HG03571 (cell line): ENCODE data around the gene SRRM1.
"Not testable (repeated sequence)": the region's sequence is repeated elsewhere in the genome, so short reads cannot be mapped to it uniquely, and the experiment has no call there.

Experiments used
- ATAC-seq: cut with Tn5 transposase; IDR thresholded peaks from one replicate; pipeline ENCODE4 v1.9.1; 2021; ENCODE audit not compliant: unreplicated experiment

The SRRM1 gene

DNA sequence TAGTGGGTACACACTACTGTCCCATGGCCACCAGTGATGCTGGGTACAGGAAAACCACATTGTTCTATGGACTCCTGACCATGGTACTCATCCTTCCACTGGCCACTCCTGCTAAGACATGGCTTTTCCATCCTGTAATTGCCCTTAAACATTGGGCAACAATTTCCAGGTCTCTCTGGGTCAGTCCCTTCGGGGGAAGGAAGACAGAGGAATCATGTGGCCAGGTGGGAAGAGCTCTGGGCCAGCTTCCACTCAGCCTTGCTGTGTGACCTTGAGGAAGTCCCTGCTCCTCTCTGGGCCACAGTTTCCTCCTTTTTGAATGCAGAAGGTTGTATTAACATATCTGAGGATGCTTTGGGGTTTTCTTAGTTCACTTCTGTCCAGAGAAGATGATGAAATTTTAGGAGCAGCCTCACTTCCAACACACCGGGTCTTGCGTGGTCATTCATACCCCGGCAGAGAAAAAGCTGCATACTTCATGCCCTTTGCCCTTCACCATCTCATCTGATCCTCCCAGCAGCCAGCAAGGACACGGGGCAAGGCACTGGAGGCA is 50.8 kb downstream of the SRRM1 start:
- no peak for ATAC-seq

DNA sequence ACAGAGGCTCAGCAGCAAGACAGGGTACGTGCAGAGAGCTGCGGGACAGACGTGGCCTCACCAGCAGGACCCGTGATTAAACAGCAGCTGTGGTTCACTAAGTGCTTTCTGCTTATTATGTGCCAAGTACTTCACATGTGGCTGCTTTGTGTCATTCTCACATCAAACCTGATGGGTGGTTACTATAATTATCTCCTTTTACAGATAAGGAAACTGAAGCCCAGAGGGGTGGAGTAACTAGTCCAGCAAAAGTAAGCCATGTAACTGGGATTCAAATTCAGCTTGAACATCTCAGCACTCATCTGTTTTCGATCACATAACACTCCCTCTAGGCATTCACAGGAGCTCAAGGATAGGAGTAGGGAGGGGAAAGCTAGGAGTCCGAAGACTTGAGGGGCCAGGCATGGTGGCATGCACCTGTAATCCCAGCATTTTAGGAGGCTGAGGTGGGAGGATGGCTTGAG is 51.3 kb downstream of the SRRM1 start:
- no peak for ATAC-seq

GRCh38 chr1:24695202-24695974 is 52.3 kb downstream of the SRRM1 start:
- ATAC-seq, result no peak

GRCh38 chr1:24696041-24696755 is 53.1 kb downstream of the SRRM1 start:
- no peak for ATAC-seq

GRCh38 chr1:24696756-24697330 is 53.7 kb downstream of the SRRM1 start:
- no peak for ATAC-seq

DNA sequence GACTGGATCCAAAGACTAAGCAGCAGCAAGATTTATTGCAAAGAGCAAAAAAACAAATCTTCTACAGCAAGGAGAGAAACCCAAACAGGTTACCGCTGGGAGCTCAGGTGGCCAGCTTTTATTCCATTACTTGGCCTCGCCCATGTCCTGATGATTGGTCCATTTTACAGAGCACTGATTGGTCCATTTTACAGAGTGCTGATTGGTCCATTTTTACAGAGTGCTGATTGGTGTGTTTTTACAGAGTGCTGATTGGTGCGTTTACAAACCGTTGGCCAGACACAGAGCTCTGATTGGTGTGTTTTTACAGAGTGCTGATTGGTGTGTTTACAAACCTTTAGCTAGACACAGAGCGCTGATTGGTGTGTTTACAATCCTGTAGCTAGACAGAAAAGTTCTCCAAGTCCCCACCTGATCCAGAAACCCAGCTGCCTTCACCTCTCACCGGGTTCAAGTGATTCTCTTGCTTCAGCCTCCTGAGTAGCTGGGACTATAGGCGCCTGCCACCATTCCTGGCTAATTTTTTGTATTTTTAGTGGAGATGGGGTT is 54.4 kb downstream of the SRRM1 start:
- not testable (repeated sequence) for ATAC-seq

DNA sequence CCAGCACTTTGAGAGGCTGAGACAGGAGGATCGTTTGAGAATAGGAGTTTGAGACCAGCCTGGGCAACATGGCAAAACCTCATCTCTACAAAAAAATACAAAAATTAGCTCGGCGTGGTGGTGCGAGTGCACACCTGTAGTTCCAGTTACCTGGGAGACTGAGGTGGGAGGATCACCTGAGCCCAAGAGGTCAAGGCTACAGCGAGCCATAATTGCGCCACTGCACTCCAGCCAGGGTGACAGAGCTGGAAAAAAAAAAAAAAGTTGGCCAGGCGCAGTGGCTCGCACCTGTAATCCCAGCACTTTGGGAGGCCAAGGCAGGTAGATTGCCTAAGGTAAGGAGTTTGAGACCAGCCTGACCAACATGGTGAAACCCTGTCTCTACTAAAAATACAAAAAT is 55.2 kb downstream of the SRRM1 start:
- ATAC-seq, result not testable (repeated sequence)

DNA sequence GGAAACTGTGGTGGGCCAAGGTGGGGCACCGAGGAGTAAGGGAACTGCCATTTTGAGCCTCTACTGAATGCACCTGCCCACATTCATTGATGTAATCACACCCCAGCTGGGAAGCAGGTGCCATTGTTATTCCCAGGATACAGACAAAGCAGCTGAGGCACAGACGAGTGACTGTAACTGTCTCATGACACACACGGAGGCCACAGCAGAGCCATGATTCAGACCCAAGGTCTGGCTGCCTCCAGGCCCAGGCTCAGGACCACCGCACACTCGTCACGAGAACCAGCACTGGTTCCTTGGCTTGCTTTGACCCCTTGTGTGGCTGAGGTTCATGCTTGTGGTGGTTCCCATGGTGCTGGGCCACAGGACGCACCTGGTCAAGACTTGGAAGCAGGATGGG is 56.5 kb downstream of the SRRM1 start:
- no peak for ATAC-seq

- ATAC-seq, result no peak
These were observed 59.6 kb downstream of the SRRM1 start for GRCh38 chr1:24702511-24703293.

- ATAC-seq, result no peak
These were observed 61.5 kb downstream of the SRRM1 start for GRCh38 chr1:24704411-24705259.

DNA sequence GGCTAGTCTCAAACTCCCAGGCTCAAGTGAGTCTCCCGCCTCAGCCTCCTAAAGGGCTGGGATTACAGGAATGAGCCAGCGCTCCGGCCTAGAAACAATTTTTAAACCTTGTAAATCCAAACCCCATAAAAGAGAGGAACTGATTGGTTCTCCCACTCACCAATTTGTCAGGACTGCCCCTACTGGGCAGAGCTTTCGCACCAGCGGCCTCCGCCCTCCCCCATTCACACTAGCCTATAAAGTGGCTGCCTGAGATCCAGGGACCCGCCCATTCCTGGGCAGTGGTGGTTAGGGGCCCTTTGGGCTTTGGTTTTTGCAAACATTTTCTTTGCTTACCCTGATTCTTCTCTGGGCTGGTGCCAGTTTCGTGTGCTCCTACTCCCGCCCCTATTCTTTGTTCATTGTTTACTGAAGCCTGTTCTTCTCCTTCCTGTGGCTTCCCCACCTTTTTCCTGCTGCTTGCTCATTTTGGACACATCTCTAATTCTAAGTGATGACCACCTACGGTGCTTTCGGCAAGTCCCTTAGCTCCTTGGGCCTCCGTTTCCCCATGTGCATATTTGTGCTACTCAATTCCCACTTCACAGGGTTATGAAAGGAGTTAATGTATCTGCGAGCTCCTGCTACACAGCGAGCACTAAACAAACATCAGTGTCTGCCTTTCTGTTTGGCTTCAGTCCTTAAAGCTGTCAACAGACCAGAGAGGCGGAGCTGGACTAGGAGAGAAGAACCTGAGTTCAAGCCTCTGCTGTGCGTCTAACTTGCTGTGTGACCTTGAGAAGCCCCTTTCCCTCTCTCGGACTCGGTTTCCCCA is 62.4 kb downstream of the SRRM1 start:
- peak; percentile 55 for ATAC-seq

GRCh38 chr1:24706074-24706389 is 62.9 kb downstream of the SRRM1 start:
- not testable (repeated sequence) for ATAC-seq

DNA sequence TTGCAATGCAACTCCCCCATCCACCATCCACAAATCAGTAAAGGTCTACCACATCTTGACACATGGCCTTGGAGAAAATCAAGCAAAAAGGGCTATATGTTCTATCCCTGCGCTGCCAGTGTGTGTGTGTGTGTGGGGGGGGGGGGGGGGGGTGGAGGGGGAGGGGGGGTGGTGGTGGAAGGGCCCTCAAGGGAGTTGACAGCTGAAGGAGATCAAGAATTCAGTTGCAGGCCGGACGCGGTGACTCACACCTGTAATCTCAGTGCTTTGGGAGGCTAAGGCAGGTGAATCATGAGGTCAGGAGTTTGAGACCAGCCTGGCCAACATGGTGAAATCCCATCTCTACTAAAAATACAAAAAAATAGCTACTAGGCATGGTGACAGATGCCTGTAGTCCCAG is 64.6 kb downstream of the SRRM1 start:
- ATAC-seq, result no peak

- ATAC-seq, result no peak
These were observed 65.8 kb downstream of the SRRM1 start for GRCh38 chr1:24708938-24709337.

GRCh38 chr1:24709791-24710441 is 66.8 kb downstream of the SRRM1 start:
- no peak for ATAC-seq

DNA sequence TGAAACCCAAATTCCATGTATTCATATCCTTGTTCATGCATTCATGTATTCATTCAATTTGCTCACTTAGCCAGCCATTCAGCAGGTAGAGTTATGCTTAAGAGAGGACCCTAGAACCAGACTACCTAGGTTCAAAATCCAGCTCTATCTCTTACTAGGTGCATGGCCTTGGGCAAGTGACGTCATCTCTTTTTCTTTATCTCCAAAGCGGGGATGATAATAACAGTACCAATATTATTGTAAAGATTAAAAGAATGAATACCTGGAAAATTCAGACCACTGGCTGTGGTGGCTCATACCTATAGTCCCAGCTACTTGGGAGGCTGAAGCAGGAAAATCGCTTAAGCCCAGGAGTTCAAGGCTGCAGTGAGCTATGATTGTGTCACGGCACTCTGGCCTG is 68.2 kb downstream of the SRRM1 start:
- ATAC-seq, result no peak

GRCh38 chr1:24713176-24713575 is 70.1 kb downstream of the SRRM1 start:
- no peak for ATAC-seq

DNA sequence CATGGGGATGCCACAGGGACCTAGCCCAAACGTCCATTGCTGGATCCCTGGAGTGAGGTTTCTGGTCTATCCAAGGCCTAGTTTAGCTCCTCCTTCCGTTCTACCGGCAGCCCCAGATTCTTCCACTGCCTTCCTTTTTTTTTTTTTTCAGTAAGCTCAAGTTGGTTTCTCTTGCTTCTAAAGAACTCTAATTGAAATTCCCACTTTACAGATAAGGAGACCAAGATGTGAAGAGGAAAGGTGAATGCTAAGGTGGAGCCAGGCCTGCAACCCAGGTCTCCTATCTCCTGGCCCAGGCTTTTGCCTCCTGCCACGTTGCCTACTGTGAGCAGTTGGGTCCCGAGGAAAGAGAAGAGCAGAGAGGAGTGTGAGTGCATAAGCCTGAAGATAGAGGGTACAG is 70.6 kb downstream of the SRRM1 start:
- ATAC-seq, result no peak
